H1 (cell line): ENCODE data around the gene HIP1. TPM values are rescaled to one million over a fixed set of nuclear protein-coding genes. Genes with fewer than 3 reads are reported as not detected.

Experiments
- CTCF ChIA-PET: fragments of 300-600 bp; sonication (Branson Sonifier 250); formaldehyde crosslinking; loops from one replicate; lab custom pipeline; 2021; ENCODE audit not compliant: partially characterized antibody; lab: Charles Lee
- POLR2A ChIA-PET: fragments of 300-600 bp; sonication (Branson Sonifier 250); formaldehyde crosslinking; loops from one replicate; lab custom pipeline; 2021; ENCODE audit warnings: inconsistent platforms; ENCODE audit not compliant: partially characterized antibody; lab: Charles Lee
- DNase-seq, 2 experiments: peaks; one replicate each; pipeline versions ENCODE4 v3.0.0 to v3.0.0-alpha.2; 2010 to 2022; ENCODE audit warnings: low spot score in 2 of 2, low read depth in 1 of 2, mixed read lengths in 1 of 2
- FAIRE-seq: peaks from 2 replicates; lab custom pipeline; 2011; peaks lifted over from hg19 to GRCh38; lab: Jason Lieb, UNC
- H2AFZ ChIP-seq: 2 replicates; pipeline ENCODE4 v1.8.1; 2012; ENCODE audit warnings: low read length, inconsistent platforms
- H2AK5ac ChIP-seq: 2 replicates; pipeline ENCODE4 v1.6.1; 2013; ENCODE audit warnings: low read depth, low read length
- H2BK120ac ChIP-seq: replicated peaks from 2 replicates; pipeline ENCODE3; 2013; ENCODE audit warnings: low read depth, low read length, inconsistent platforms
- H2BK12ac ChIP-seq: 2 replicates; pipeline ENCODE4 v1.6.1; 2013; ENCODE audit warnings: low read depth, low read length
- H2BK15ac ChIP-seq: 2 replicates; pipeline ENCODE4 v1.6.1; 2013; ENCODE audit warnings: low read length
- H2BK20ac ChIP-seq: 2 replicates; pipeline ENCODE4 v1.6.1; 2013; ENCODE audit warnings: low read length
- H2BK5ac ChIP-seq: 2 replicates; pipeline ENCODE4 v1.6.1; 2013; ENCODE audit warnings: low read depth, low read length
- H3K14ac ChIP-seq: 2 replicates; pipeline ENCODE4 v1.6.1; 2013; ENCODE audit warnings: inconsistent platforms; ENCODE audit not compliant: insufficient read length
- H3K18ac ChIP-seq: 2 replicates; pipeline ENCODE4 v1.6.1; 2013; ENCODE audit warnings: low read length; ENCODE audit errors: extremely low read depth
- H3K23ac ChIP-seq: 2 replicates; pipeline ENCODE4 v1.6.1; 2013; ENCODE audit warnings: inconsistent platforms; ENCODE audit not compliant: insufficient read length
- H3K23me2 ChIP-seq: 2 replicates; pipeline ENCODE4 v1.6.1; 2013; ENCODE audit warnings: low read depth, low read length
- H3K27ac ChIP-seq: 2 replicates; pipeline ENCODE4 v1.6.1; 2011; ENCODE audit warnings: low read depth, low read length, inconsistent platforms
- H3K27me3 ChIP-seq, 4 experiments: replicated peaks in 1 of 4; 1 replicate in 1 of 4; 2 replicates in 3 of 4; pipeline versions ENCODE4 v1.6.1 to v1.8.1; 2011 to 2013; ENCODE audit warnings: low read length in 3 of 4, mild to moderate bottlenecking in 3 of 4, inconsistent platforms in 2 of 4, mixed read lengths in 2 of 4, moderate library complexity in 1 of 4; ENCODE audit not compliant: control insufficient read depth in 3 of 4, insufficient read depth in 3 of 4; ENCODE audit errors: extremely low read depth in 1 of 4
- H3K36me3 ChIP-seq, 4 experiments: 2 replicates each; pipeline versions ENCODE4 v1.6.1 to v1.8.1; 2011 to 2013; ENCODE audit warnings: mild to moderate bottlenecking in 4 of 4, low read length in 3 of 4, moderate library complexity in 2 of 4, control low read depth in 1 of 4, inconsistent platforms in 1 of 4; ENCODE audit not compliant: insufficient read depth in 4 of 4, control insufficient read depth in 2 of 4
- H3K4ac ChIP-seq: replicated peaks from 2 replicates; pipeline ENCODE3; 2013; ENCODE audit warnings: low read length, low read depth, mixed read lengths, inconsistent platforms; ENCODE audit not compliant: insufficient read length
- H3K4me1 ChIP-seq, 4 experiments: replicated peaks in 1 of 4; 1 replicate in 1 of 4; 2 replicates in 3 of 4; pipeline versions ENCODE4 v1.6.1 to v1.8.1; 2011 to 2013; ENCODE audit warnings: low read length in 3 of 4, inconsistent platforms in 2 of 4, mixed read lengths in 1 of 4; ENCODE audit not compliant: insufficient read depth in 4 of 4, control insufficient read depth in 3 of 4
- H3K4me2 ChIP-seq, 2 experiments: 2 replicates each; pipeline versions ENCODE4 v1.6.1 to v1.8.1; 2011 to 2013; ENCODE audit warnings: low read depth in 2 of 2, low read length in 2 of 2, control low read depth in 1 of 2, inconsistent platforms in 1 of 2, mild to moderate bottlenecking in 1 of 2; ENCODE audit not compliant: insufficient read depth in 1 of 2
- H3K4me3 ChIP-seq, 4 experiments: fragments of 200-600, 300-600 bp in 1 of 4; sonication (generic), shearing (Covaris generic), sonication (Bioruptor Twin) in 1 of 4; 2 replicates each; pipeline versions ENCODE4 v1.5.1 to v1.8.1; 2011 to 2016; ENCODE audit warnings: low read length in 4 of 4, low read depth in 3 of 4, control low read depth in 2 of 4, inconsistent platforms in 2 of 4, mild to moderate bottlenecking in 2 of 4, mixed read lengths in 1 of 4, moderate library complexity in 1 of 4; ENCODE audit not compliant: insufficient read depth in 2 of 4; ENCODE audit errors: extremely low read depth in 1 of 4
- H3K56ac ChIP-seq: replicated peaks from 2 replicates; pipeline ENCODE3; 2013; ENCODE audit warnings: low read depth, mild to moderate bottlenecking, mixed read lengths, low read length, inconsistent platforms; ENCODE audit not compliant: insufficient read length
- H3K79me1 ChIP-seq: 2 replicates; pipeline ENCODE4 v1.6.1; 2013; ENCODE audit warnings: low read depth, low read length, control low read depth
- H3K79me2 ChIP-seq, 2 experiments: 2 replicates each; pipeline versions ENCODE4 v1.6.1 to v1.8.1; 2012 to 2013; ENCODE audit warnings: low read length in 2 of 2, mild to moderate bottlenecking in 2 of 2, inconsistent platforms in 1 of 2; ENCODE audit not compliant: insufficient read depth in 2 of 2, control insufficient read depth in 1 of 2
- H3K9ac ChIP-seq, 4 experiments: replicated peaks in 1 of 4; 1 replicate in 1 of 4; 2 replicates in 3 of 4; pipeline versions ENCODE4 v1.6.1 to v1.8.1; 2011 to 2013; ENCODE audit warnings: low read depth in 3 of 4, low read length in 3 of 4, control low read depth in 2 of 4, mild to moderate bottlenecking in 2 of 4, moderate library complexity in 2 of 4, inconsistent platforms in 1 of 4; ENCODE audit errors: extremely low read depth in 1 of 4
- H3K9me3 ChIP-seq, 2 experiments: 2 replicates each; pipeline versions ENCODE4 v1.6.1 to v1.8.1; 2012 to 2013; ENCODE audit warnings: mild to moderate bottlenecking in 2 of 2, moderate library complexity in 2 of 2, control low read depth in 1 of 2, inconsistent platforms in 1 of 2, low read depth in 1 of 2, low read length in 1 of 2, mixed read lengths in 1 of 2; ENCODE audit not compliant: insufficient read depth in 2 of 2
- H4K20me1 ChIP-seq, 2 experiments: replicated peaks in 1 of 2; 2 replicates each; pipeline versions ENCODE3 to v1.8.1; 2011 to 2013; ENCODE audit warnings: inconsistent platforms in 2 of 2, low read length in 2 of 2, mild to moderate bottlenecking in 1 of 2; ENCODE audit not compliant: insufficient read depth in 2 of 2, control insufficient read depth in 1 of 2
- H4K5ac ChIP-seq: 2 replicates; pipeline ENCODE4 v1.6.1; 2013; ENCODE audit warnings: low read length, low read depth, mixed read lengths, inconsistent platforms; ENCODE audit not compliant: insufficient read length
- H4K8ac ChIP-seq: 2 replicates; pipeline ENCODE4 v1.8.0; 2013; ENCODE audit warnings: mild to moderate bottlenecking, moderate library complexity, low read length, inconsistent platforms; ENCODE audit not compliant: insufficient read depth; ENCODE audit errors: extremely low read depth
- H4K91ac ChIP-seq: replicated peaks from 2 replicates; pipeline ENCODE3; 2013; ENCODE audit warnings: low read length, mixed read lengths, inconsistent platforms; ENCODE audit not compliant: insufficient read length
- CEBPB ChIP-seq: IDR thresholded peaks from 2 replicates; pipeline ENCODE4 v1.6.1; 2012; ENCODE audit warnings: low read depth, low read length
- EP300 ChIP-seq, 2 experiments: IDR thresholded peaks; 1 replicate in 1 of 2; 2 replicates in 1 of 2; pipeline ENCODE4 v1.6.1; 2011 to 2012; ENCODE audit warnings: low read depth in 2 of 2, low read length in 2 of 2, mild to moderate bottlenecking in 2 of 2, borderline replicate concordance in 1 of 2, inconsistent platforms in 1 of 2, moderate library complexity in 1 of 2
- GABPA ChIP-seq: IDR thresholded peaks from 2 replicates; pipeline ENCODE4 v1.6.1; 2011; ENCODE audit warnings: mild to moderate bottlenecking, low read length, moderate library complexity, borderline replicate concordance; ENCODE audit not compliant: insufficient read depth
- HDAC6 ChIP-seq: IDR thresholded peaks from one replicate; pipeline ENCODE4 v1.7.1; 2012; ENCODE audit warnings: low read depth, mild to moderate bottlenecking, inconsistent platforms, low read length, moderate library complexity
- JUND ChIP-seq: IDR thresholded peaks from 2 replicates; pipeline ENCODE4 v1.6.1; 2011; ENCODE audit warnings: mild to moderate bottlenecking, improper control_type of control experiment, low read length
- SP2 ChIP-seq: IDR thresholded peaks from 2 replicates; pipeline ENCODE4 v1.6.1; 2012; ENCODE audit warnings: mild to moderate bottlenecking, low read length, inconsistent platforms
- SUZ12 ChIP-seq: fragments of 200-600 bp; sonication (generic); IDR thresholded peaks from 2 replicates; pipeline ENCODE4 v1.6.1; 2012; ENCODE audit warnings: mild to moderate bottlenecking, inconsistent platforms, low read length, moderate library complexity, mixed read lengths
- WGBS, 2 experiments: shearing (Covaris generic) in 1 of 2; methylation state at CpG; one replicate each; pipeline versions ENCODE4 v1.1.6 to v1.1.7; 2013 to 2015; ENCODE audit warnings: low lambda C conversion rate in 2 of 2, mixed read lengths in 2 of 2, inconsistent platforms in 1 of 2, low coverage in 1 of 2, missing lambda C conversion rate in 1 of 2; ENCODE audit not compliant: insufficient replicate concordance in 2 of 2, insufficient coverage in 1 of 2, insufficient read length in 1 of 2; ENCODE audit errors: extremely low coverage in 1 of 2, missing lambda C conversion rate in 1 of 2; 5-methylcytosine and 5-hydroxymethylcytosine counted together
- polyA plus RNA-seq, 7 experiments: library from polyadenylated mRNA; depleted of rRNA in 3 of 7; stranded (reverse) in 5 of 7; unstranded in 2 of 7; fragments of >200 nt in 5 of 7; fragments of 200-250 nt in 2 of 7; gene quantifications; 1 replicate in 5 of 7; 2 replicates in 1 of 7; 4 replicates in 1 of 7; pipeline versions ENCODE4 v1.2.1 to v1.2.3, GENCODE V29; 2011 to 2013; ENCODE audit warnings: missing spikeins in 2 of 7, mixed read lengths in 2 of 7
- total RNA-seq: library from RNA; stranded (reverse); fragmentation: NEBNext Ultra II Directional; extraction: Animal tissue kit (Norgen Biotek cat#: 25700); gene quantifications from 2 replicates; pipeline ENCODE4 v1.2.1, GENCODE V29; 2021
- TF ChIP-seq, protein P1 (sequence below): IDR thresholded peaks from 2 replicates; pipeline ENCODE4 v1.6.1; 2012; ENCODE audit warnings: low read length, inconsistent platforms
- TF ChIP-seq, protein P2 (sequence below): IDR thresholded peaks from 2 replicates; pipeline ENCODE4 v1.6.1; 2012; ENCODE audit warnings: inconsistent platforms

HIP1 gene
- total and polyA plus RNA-seq, 2 of the 8 experiments (the other 6 are each of a cell fraction or from before 2014, with no cell fraction given): 51.8 to 108 TPM

DNA sequence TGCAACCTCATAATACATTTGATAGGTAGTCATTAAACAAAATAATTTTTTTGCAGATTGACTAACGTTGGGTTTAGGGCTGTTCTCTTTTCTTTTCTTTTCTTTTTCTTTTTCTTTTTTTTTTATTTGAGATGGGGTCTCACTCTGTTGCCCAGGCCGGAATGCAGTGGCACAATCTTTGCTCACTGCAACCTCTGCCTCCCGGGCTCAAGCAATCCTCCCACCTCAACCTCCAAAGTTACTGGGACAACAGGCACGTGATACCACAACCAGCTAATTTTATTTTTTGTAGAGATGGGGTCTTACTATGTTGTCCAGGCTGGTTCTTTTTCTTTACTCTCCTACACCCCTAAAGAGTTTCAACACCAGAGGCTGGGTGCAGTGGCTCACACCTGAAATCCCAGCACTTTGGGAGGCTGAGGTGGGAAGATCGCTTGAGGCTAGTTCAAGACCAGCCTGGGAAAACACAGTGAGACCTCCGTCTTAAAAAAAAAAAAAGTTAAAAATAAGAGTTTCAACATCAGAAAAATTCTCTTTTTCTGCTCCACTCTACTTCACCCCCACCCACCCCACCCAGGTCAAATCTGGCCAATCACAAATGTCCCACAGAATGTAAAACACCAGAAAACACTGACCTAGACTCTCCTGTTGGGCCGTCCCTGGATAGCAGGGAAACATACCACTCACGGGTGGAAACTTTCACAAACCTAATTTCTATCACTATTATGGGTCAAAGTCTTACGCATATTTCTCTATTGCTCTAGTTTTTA, 3.0 kb downstream of the HIP1 start:
- no peak overlapping the region for H3K27ac ChIP-seq
- no peak for DNase-seq
- H3K18ac ChIP-seq: no peak overlapping the region
- no peak overlapping the region for H3K4me3 ChIP-seq
- no peaks in the 10 kb centered on the region for H3K79me2 ChIP-seq
- H3K23me2 ChIP-seq: peaks cover 9% of the 10 kb centered on the region; the same call in 1 of the 2 replicates
- peaks cover 0 to 7% (median 4%) of the 10 kb centered on the region in 4 experiments; a peak in 4 of 7 replicates for H3K4me1 ChIP-seq
- CTCF ChIA-PET: interaction anchor here (0.7 to 3.8 kb wide), 2 partner anchors 22 to 47 kb away, joined by 3 to 22 read pairs; no protein-coding TSS in a partner anchor
- POLR2A ChIA-PET: interaction anchor here (0.8 kb wide), 1 partner anchor 12 kb away, joined by 3 read pairs; no protein-coding TSS in a partner anchor
- H3K36me3 ChIP-seq: no peaks in the 10 kb centered on the region
- H3K23ac ChIP-seq: no peak overlapping the region
- no peaks in the 10 kb centered on the region for H3K9me3 ChIP-seq
- H2BK20ac ChIP-seq: no peak overlapping the region
- FAIRE-seq: no peak
- no peak overlapping the region for H3K4me2 ChIP-seq
- no peak overlapping the region for H2AFZ ChIP-seq
- H4K8ac ChIP-seq: no peak overlapping the region
- H4K91ac ChIP-seq: no peak overlapping the region
- H4K5ac ChIP-seq: no peak overlapping the region
- H3K9ac ChIP-seq: no peak overlapping the region
- H3K27me3 ChIP-seq: peaks cover 0 to 5% (median 4%) of the 10 kb centered on the region in 4 experiments; a peak in 1 of 7 replicates
- H2BK12ac ChIP-seq: no peak overlapping the region
- H3K4ac ChIP-seq: no peak overlapping the region
- H2AK5ac ChIP-seq: no peak overlapping the region
- H2BK5ac ChIP-seq: no peak overlapping the region
- H4K20me1 ChIP-seq: peaks cover 0 to 1% of the 10 kb centered on the region in 2 experiments
- 94% methylated on average over 7 of the region's 9 CpGs; no CpG with 5 or more reads in 1 of the 2 experiments for WGBS, 2 experiments
- no peak overlapping the region for H2BK15ac ChIP-seq
- H3K79me1 ChIP-seq: peaks cover 2% of the 10 kb centered on the region; the same call in 1 of the 2 replicates
- H3K14ac ChIP-seq: no peak overlapping the region
- H2BK120ac ChIP-seq: no peak overlapping the region
- H3K56ac ChIP-seq: no peak overlapping the region
- no peak for TF ChIP-seq EP300 (IDR thresholded peaks at IDR 0.05; ENCODE audit: borderline replicate concordance in 1 of 2, low read depth in 2 of 2, low read length in 2 of 2)
- TF ChIP-seq, protein P1, sequence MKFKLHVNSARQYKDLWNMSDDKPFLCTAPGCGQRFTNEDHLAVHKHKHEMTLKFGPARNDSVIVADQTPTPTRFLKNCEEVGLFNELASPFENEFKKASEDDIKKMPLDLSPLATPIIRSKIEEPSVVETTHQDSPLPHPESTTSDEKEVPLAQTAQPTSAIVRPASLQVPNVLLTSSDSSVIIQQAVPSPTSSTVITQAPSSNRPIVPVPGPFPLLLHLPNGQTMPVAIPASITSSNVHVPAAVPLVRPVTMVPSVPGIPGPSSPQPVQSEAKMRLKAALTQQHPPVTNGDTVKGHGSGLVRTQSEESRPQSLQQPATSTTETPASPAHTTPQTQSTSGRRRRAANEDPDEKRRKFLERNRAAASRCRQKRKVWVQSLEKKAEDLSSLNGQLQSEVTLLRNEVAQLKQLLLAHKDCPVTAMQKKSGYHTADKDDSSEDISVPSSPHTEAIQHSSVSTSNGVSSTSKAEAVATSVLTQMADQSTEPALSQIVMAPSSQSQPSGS: no peak
- TF ChIP-seq SP2: no peak
- TF ChIP-seq, protein P2, sequence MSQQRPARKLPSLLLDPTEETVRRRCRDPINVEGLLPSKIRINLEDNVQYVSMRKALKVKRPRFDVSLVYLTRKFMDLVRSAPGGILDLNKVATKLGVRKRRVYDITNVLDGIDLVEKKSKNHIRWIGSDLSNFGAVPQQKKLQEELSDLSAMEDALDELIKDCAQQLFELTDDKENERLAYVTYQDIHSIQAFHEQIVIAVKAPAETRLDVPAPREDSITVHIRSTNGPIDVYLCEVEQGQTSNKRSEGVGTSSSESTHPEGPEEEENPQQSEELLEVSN: no peak
- TF ChIP-seq JUND: no peak
- no peak for TF ChIP-seq GABPA
- TF ChIP-seq SUZ12: no peak
- no peak for TF ChIP-seq CEBPB
- TF ChIP-seq HDAC6: no peak
